WTC11 (cell line): ENCODE measurements around the gene BIVM. TPM values are rescaled to one million over a fixed set of nuclear protein-coding genes. Genes with fewer than 3 reads are reported as not detected.

Experiments
- ATAC-seq: fragments of 200-7000 bp; cut with Tn5 transposase; 2 replicates; pipeline ENCODE4 v1.10.0; 2021; ENCODE audit warnings: mild to moderate bottlenecking, moderate library complexity
- CTCF ChIA-PET: fragments of 300-600 bp; sonication (Branson Sonifier 250); formaldehyde crosslinking; loops from one replicate; lab custom pipeline; 2021; ENCODE audit warnings: antibody characterized with exemption; lab: Charles Lee
- POLR2A ChIA-PET: fragments of 350-600 bp; sonication (Branson Sonifier 250); formaldehyde crosslinking; loops from one replicate; lab custom pipeline; 2021; ENCODE audit warnings: antibody characterized with exemption; lab: Charles Lee
- DNase-seq: peaks from one replicate; pipeline ENCODE4 v3.0.0; 2021; ENCODE audit warnings: low spot score
- H3K27ac Mint-ChIP-seq: 2 replicates; pipeline ENCODE4 v1.8.0; 2021; ENCODE audit warnings: mixed read lengths
- H3K27me3 Mint-ChIP-seq: 2 replicates; pipeline ENCODE4 v1.8.0; 2021; ENCODE audit warnings: low read depth, mild to moderate bottlenecking, moderate library complexity, mixed read lengths
- H3K36me3 Mint-ChIP-seq: 2 replicates; pipeline ENCODE4 v1.8.0; 2021; ENCODE audit warnings: mixed read lengths
- H3K4me1 Mint-ChIP-seq: 2 replicates; pipeline ENCODE4 v1.8.0; 2022; ENCODE audit warnings: mixed read lengths
- H3K4me3 Mint-ChIP-seq: 2 replicates; pipeline ENCODE4 v1.8.0; 2021; ENCODE audit warnings: mild to moderate bottlenecking, moderate library complexity, mixed read lengths
- H3K9me3 Mint-ChIP-seq: 2 replicates; pipeline ENCODE4 v1.8.0; 2021; ENCODE audit warnings: mixed read lengths
- AFF4 ChIP-seq: sonication (generic); formaldehyde crosslinking; IDR thresholded peaks from 2 replicates; pipeline ENCODE4 v1.8.1; 2023; ENCODE audit warnings: mild to moderate bottlenecking, missing genetic modification reagents, borderline replicate concordance
- CBFB ChIP-seq: sonication (generic); formaldehyde crosslinking; IDR thresholded peaks from 2 replicates; pipeline ENCODE4 v1.8.1; 2022; ENCODE audit warnings: mild to moderate bottlenecking, low read depth, missing genetic modification reagents
- CREB1 ChIP-seq: sonication (generic); formaldehyde crosslinking; IDR thresholded peaks from 2 replicates; pipeline ENCODE4 v1.8.0; 2023; ENCODE audit warnings: mild to moderate bottlenecking, missing genetic modification reagents
- CREM ChIP-seq: sonication (generic); formaldehyde crosslinking; IDR thresholded peaks from 2 replicates; pipeline ENCODE4 v1.8.1; 2022; ENCODE audit warnings: mild to moderate bottlenecking, missing genetic modification reagents, moderate library complexity
- EMX1 ChIP-seq: fragments of 250-450 bp; sonication (Bioruptor Pico); IDR thresholded peaks from 2 replicates; pipeline ENCODE4 v1.8.0; 2021; ENCODE audit warnings: mild to moderate bottlenecking
- FOXJ3 ChIP-seq: sonication (generic); formaldehyde crosslinking; IDR thresholded peaks from 2 replicates; pipeline ENCODE4 v1.9.0; 2021; ENCODE audit warnings: missing genetic modification reagents, mild to moderate bottlenecking, borderline replicate concordance
- HMGA2 ChIP-seq: fragments of 250-450 bp; sonication (Bioruptor Pico); IDR thresholded peaks from 2 replicates; pipeline ENCODE4 v1.4.0; 2021; ENCODE audit warnings: mild to moderate bottlenecking, moderate library complexity
- MYBL2 ChIP-seq: sonication (generic); formaldehyde crosslinking; IDR thresholded peaks from 2 replicates; pipeline ENCODE4 v1.8.1; 2023; ENCODE audit warnings: mild to moderate bottlenecking, moderate library complexity, missing genetic modification reagents
- NR1H2 ChIP-seq: sonication (generic); formaldehyde crosslinking; IDR thresholded peaks from 2 replicates; pipeline ENCODE4 v1.9.0; 2021; ENCODE audit warnings: mild to moderate bottlenecking, moderate library complexity, missing genetic modification reagents
- PREB ChIP-seq: sonication (generic); formaldehyde crosslinking; IDR thresholded peaks from 2 replicates; pipeline ENCODE4 v1.8.1; 2022; ENCODE audit warnings: mild to moderate bottlenecking, missing genetic modification reagents, moderate library complexity, borderline replicate concordance
- STAT6 ChIP-seq: sonication (generic); formaldehyde crosslinking; conservative IDR thresholded peaks from 2 replicates; pipeline ENCODE4 v1.8.1; 2023; ENCODE audit warnings: mild to moderate bottlenecking, low read depth, missing genetic modification reagents, moderate library complexity
- ZNF121 ChIP-seq: sonication (generic); formaldehyde crosslinking; IDR thresholded peaks from 2 replicates; pipeline ENCODE4 v1.8.0; 2023; ENCODE audit warnings: missing genetic modification reagents
- ZNF138 ChIP-seq: sonication (generic); formaldehyde crosslinking; conservative IDR thresholded peaks from 2 replicates; pipeline ENCODE4 v1.8.1; 2022; ENCODE audit warnings: mild to moderate bottlenecking, moderate library complexity, missing genetic modification reagents
- total RNA-seq: library from RNA; stranded (reverse); gene quantifications from 3 replicates; pipeline ENCODE4 v1.2.3, GENCODE V29; 2021
- TF ChIP-seq, protein P1 (sequence below): fragments of 250-450 bp; sonication (Bioruptor Pico); IDR thresholded peaks from 2 replicates; pipeline ENCODE4 v1.9.0; 2021; ENCODE audit warnings: moderate library complexity, mild to moderate bottlenecking, inconsistent platforms, borderline replicate concordance
- TF ChIP-seq, protein P2 (sequence below): sonication (generic); formaldehyde crosslinking; IDR thresholded peaks from 2 replicates; pipeline ENCODE4 v1.8.1; 2023; ENCODE audit warnings: mild to moderate bottlenecking, missing genetic modification reagents
- TF ChIP-seq, protein P3 (sequence below): fragments of 250-450 bp; sonication (Bioruptor Pico); IDR thresholded peaks from 2 replicates; pipeline ENCODE4 v1.9.0; 2021; ENCODE audit warnings: mild to moderate bottlenecking
- TF ChIP-seq, protein P4 (sequence below): sonication (generic); formaldehyde crosslinking; conservative IDR thresholded peaks from 2 replicates; pipeline ENCODE4 v1.8.1; 2022; ENCODE audit warnings: mild to moderate bottlenecking, missing genetic modification reagents

Gene BIVM
- total RNA-seq, 1 experiment from 2014 or later = 10.2 TPM

DNA sequence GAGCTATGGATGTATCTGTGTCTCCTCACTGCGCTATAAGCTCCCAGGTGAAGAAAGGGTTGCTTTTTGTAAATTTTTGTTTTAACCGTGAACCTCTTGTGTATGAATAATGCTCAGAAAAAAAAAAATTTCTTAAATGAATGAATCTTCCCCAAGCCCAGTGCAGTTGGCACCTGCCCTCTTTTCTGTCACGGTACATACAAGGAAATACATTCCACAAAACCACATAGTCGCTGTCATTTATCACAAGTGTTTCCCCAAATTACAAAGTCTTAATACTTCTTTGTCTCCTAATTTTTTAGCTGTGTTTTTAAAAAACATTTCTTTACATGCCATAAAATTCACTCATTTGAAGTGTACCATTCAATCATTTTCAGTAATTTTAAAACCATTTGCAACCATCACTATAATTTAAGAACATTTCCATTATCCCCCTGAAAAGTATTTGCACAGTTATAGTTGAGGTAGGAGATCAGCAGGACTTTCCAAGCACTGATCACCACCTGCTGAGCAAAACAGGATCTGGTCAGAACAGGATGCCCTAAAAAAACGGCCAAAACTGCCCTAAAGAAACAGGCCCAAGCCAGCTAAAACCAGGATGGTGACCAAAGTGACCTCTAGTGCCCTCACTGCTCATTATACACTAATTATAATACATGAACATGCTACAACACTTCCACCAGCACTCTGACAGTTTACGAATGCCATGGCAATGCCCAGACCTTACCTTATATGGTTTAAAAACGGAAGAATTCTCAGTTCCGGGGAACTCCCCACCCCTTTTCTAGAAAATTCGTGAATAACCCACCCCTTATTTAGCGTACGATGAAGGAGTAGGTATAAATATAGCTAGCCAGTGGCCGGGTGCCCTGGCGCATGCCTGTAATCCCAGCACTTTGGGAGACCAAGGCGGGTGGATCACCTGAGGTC lies 24.1 kb upstream of the BIVM start (continued):
- no peak for TF ChIP-seq NR1H2
- no peak for TF ChIP-seq CREM (CRISPR knock-in tag)
- no peak for TF ChIP-seq ZNF121 (CRISPR knock-in tag)
- no peak for TF ChIP-seq HMGA2
- no peak for TF ChIP-seq CREB1 (CRISPR knock-in tag)
- TF ChIP-seq, protein P1, sequence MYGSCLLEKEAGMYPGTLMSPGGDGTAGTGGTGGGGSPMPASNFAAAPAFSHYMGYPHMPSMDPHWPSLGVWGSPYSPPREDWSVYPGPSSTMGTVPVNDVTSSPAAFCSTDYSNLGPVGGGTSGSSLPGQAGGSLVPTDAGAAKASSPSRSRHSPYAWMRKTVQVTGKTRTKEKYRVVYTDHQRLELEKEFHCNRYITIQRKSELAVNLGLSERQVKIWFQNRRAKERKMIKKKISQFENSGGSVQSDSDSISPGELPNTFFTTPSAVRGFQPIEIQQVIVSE = no peak
- TF ChIP-seq ZNF138 (CRISPR knock-in tag) = no peak
- no peak for TF ChIP-seq MYBL2 (CRISPR knock-in tag)
- TF ChIP-seq, protein P2, sequence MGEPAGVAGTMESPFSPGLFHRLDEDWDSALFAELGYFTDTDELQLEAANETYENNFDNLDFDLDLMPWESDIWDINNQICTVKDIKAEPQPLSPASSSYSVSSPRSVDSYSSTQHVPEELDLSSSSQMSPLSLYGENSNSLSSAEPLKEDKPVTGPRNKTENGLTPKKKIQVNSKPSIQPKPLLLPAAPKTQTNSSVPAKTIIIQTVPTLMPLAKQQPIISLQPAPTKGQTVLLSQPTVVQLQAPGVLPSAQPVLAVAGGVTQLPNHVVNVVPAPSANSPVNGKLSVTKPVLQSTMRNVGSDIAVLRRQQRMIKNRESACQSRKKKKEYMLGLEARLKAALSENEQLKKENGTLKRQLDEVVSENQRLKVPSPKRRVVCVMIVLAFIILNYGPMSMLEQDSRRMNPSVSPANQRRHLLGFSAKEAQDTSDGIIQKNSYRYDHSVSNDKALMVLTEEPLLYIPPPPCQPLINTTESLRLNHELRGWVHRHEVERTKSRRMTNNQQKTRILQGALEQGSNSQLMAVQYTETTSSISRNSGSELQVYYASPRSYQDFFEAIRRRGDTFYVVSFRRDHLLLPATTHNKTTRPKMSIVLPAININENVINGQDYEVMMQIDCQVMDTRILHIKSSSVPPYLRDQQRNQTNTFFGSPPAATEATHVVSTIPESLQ (CRISPR knock-in tag) = no peak
- no peak for TF ChIP-seq CBFB (CRISPR knock-in tag)

DNA sequence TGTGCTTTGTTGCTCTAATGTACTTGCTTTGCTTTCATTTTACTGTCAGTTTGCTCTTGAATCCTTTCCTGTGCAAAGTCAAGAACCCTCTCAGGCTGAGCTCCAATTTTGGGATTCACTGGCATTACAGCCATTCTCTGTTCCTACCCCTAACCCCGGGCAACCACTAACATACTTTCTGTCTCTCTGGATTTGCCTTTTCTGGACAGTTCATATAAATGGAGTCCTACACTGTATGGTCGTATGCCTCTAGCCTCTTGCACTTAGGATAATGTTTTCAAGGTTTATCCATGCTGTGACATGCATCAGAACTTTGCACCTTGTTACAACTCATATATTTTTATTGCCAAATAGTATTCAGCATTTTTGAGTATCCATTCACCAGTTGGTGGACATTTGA lies 22.6 kb upstream of the BIVM start:
- ChIA-PET POLR2A (no interaction called here), CTCF (interaction anchor here (0.6 kb wide), 1 partner anchor 174 kb away, joined by 3 read pairs; no protein-coding TSS in a partner anchor)
- peaks cover 7% of the 10 kb centered on the region for H3K4me1 Mint-ChIP-seq
- peaks cover 25% of the 10 kb centered on the region for H3K27me3 Mint-ChIP-seq
- DNase-seq = no peak
- H3K4me3 Mint-ChIP-seq = no peak overlapping the region
- no peak overlapping the region for H3K27ac Mint-ChIP-seq
- ATAC-seq = no peak
- TF ChIP-seq AFF4 (CRISPR knock-in tag) (no peak), FOXJ3 (CRISPR knock-in tag) (no peak), EMX1 (CRISPR knock-in tag) (no peak), PREB (no peak), STAT6 (no peak), CREB1 (CRISPR knock-in tag) (no peak)
- TF ChIP-seq, protein P3, sequence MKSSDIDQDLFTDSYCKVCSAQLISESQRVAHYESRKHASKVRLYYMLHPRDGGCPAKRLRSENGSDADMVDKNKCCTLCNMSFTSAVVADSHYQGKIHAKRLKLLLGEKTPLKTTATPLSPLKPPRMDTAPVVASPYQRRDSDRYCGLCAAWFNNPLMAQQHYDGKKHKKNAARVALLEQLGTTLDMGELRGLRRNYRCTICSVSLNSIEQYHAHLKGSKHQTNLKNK = no peak
- TF ChIP-seq, protein P4, sequence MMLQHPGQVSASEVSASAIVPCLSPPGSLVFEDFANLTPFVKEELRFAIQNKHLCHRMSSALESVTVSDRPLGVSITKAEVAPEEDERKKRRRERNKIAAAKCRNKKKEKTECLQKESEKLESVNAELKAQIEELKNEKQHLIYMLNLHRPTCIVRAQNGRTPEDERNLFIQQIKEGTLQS (CRISPR knock-in tag) = no peak
- peaks cover 8% of the 10 kb centered on the region for H3K36me3 Mint-ChIP-seq
- peaks cover 8% of the 10 kb centered on the region for H3K9me3 Mint-ChIP-seq
